Left renal pelvis (tissue), 4 donors: Measurements from ENCODE around the gene WBP1L. TPM values are rescaled to one million over a fixed set of nuclear protein-coding genes. Genes with fewer than 3 reads are reported as not detected.

ENCODE experiments used
- polyA plus RNA-seq, 4 donors: library from polyadenylated mRNA; unstranded; fragments of 120-200 nt; gene quantifications; one replicate each; pipeline ENCODE4 v1.2.1, GENCODE V29; 2013; ENCODE audit not compliant: insufficient read length in 4 of 4

WBP1L gene
- polyA plus RNA-seq, 4 donors = 46.6 to 57.6 (median 47.6) TPM

Other genes starting within 250 kb of the WBP1L start
- gene ACTR1A, start 241.2 kb upstream of the WBP1L start, polyA plus RNA-seq = 10 to 100 TPM; 80.6 to 92.0 (median 89.2) TPM
- gene SUFU, start 240.0 kb upstream of the WBP1L start, polyA plus RNA-seq = 10 to 100 TPM; 24.0 to 28.7 (median 27.6) TPM
- gene TRIM8, start 99.5 kb upstream of the WBP1L start, polyA plus RNA-seq = 100 to 1,000 TPM in 3 of 4 donors, 10 to 100 TPM in 1; 76.9 to 146 (median 129) TPM
- 10 to 100 TPM; 19.0 to 31.4 (median 28.5) TPM for gene ARL3, start 29.6 kb upstream of the WBP1L start, polyA plus RNA-seq
- 10 to 100 TPM in 3 of 4 donors, 1 to 10 TPM in 1; 8.3 to 63.1 (median 50.1) TPM for gene SFXN2, start 29.3 kb upstream of the WBP1L start, polyA plus RNA-seq
- 1 to 10 TPM in 1 of 4 donors, under 1 TPM in 2, not detected in 1; 0.39 to 2.1 (median 0.63) TPM for gene CYP17A1, start 93.5 kb downstream of the WBP1L start, polyA plus RNA-seq
- 10 to 100 TPM; 50.9 to 60.2 (median 56.7) TPM for gene BORCS7, start 110.3 kb downstream of the WBP1L start, polyA plus RNA-seq
- gene AS3MT, start 125.5 kb downstream of the WBP1L start, polyA plus RNA-seq = 10 to 100 TPM; 18.8 to 27.2 (median 22.0) TPM
- gene CNNM2, start 174.3 kb downstream of the WBP1L start, polyA plus RNA-seq = 1 to 10 TPM; 5.4 to 9.9 (median 9.6) TPM